RKO (cell line): ENCODE data around the gene FZD1.

Experiments
- DNase-seq: peaks from one replicate; pipeline ENCODE4 v3.0.0-alpha.2; 2016; ENCODE audit warnings: low spot score

Gene FZD1

GRCh38 chr7:91264046-91264923 lies at the start of gene FZD1:
FZD1 (plus strand) TSS chr7:91264433; CDS start chr7:91264881, 448 bp downstream.
- peak; percentile 97 for DNase-seq

GRCh38 chr7:91226411-91226810 lies 37.8 kb upstream of the FZD1 start:
- no peak for DNase-seq

- DNase-seq, result no peak
These were observed 35.9 kb upstream of the FZD1 start for GRCh38 chr7:91228327-91228726.

- DNase-seq, result no peak
These were observed 35.2 kb upstream of the FZD1 start for GRCh38 chr7:91228927-91229558.

- DNase-seq, result no peak
These were observed 34.1 kb upstream of the FZD1 start for GRCh38 chr7:91230100-91230499.

GRCh38 chr7:91230503-91230902 lies 33.7 kb upstream of the FZD1 start:
- DNase-seq, result no peak

- no peak for DNase-seq
These were observed 31.0 kb upstream of the FZD1 start for GRCh38 chr7:91233212-91233611.

- no peak for DNase-seq
These were observed 28.9 kb upstream of the FZD1 start for GRCh38 chr7:91235211-91235832.

- no peak for DNase-seq
These were observed 25.0 kb upstream of the FZD1 start for GRCh38 chr7:91239171-91239604.

GRCh38 chr7:91239772-91240171 lies 24.5 kb upstream of the FZD1 start:
- no peak for DNase-seq

GRCh38 chr7:91240376-91240941 lies 23.8 kb upstream of the FZD1 start:
- no peak for DNase-seq

GRCh38 chr7:91242097-91242844 lies 22.0 kb upstream of the FZD1 start:
- DNase-seq, result peak; percentile 41

GRCh38 chr7:91243591-91244301 lies 20.5 kb upstream of the FZD1 start:
- no peak for DNase-seq

GRCh38 chr7:91247500-91247899 lies 16.7 kb upstream of the FZD1 start:
- no peak for DNase-seq

- no peak for DNase-seq
These were observed 15.2 kb upstream of the FZD1 start for GRCh38 chr7:91248996-91249395.

GRCh38 chr7:91249506-91250233 lies 14.6 kb upstream of the FZD1 start:
- DNase-seq, result no peak

- no peak for DNase-seq
These were observed 13.5 kb upstream of the FZD1 start for GRCh38 chr7:91250706-91251105.

- no peak for DNase-seq
These were observed 12.4 kb upstream of the FZD1 start for GRCh38 chr7:91251877-91252276.

GRCh38 chr7:91263384-91264045 lies 718 bp upstream of the FZD1 start:
- peak; percentile 42 for DNase-seq
